Activated CD4-positive, alpha-beta T cell treated with anti-CD3 and anti-CD28 coated beads for 1 hour (primary cell): ENCODE data around the gene IL32.

Experiments
- DNase-seq: peaks from one replicate; pipeline ENCODE4 v3.0.0-alpha.2; 2020

IL32 gene

DNA sequence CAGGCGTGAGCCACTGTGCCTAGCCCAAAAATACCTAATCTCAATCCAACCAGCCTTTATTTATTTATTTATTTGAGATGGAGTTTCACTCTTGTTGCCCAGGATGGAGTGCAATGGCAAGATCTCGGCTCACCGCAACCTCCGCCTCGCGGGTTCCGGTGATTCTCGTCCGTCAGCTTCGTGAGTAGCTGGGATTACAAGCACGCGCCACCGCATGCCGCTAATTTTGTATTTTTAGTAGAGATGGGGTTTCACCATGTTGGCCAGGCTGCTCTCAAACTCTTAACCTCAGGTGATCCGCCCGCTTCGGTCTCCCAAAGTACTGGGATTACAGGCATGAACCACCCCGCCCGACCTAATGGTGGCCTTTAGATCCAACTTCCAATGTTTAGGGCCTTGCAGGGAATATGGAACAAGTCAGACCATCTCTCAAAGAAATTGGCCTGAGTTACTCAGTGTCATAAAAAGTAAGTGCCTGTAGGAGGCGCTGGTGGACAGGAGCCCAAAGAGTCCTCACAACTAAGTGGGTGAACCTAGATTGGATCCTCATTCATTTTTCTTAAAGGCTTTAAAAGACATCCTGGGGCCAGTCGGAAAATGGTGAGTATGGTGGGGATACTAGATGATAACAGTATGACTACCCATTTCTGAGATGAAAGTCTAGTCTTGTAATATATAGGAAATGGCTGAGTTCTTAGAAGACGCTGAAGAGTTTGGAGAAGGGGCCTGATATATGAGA, 29.0 kb downstream of the IL32 start:
- no peak for DNase-seq

DNA sequence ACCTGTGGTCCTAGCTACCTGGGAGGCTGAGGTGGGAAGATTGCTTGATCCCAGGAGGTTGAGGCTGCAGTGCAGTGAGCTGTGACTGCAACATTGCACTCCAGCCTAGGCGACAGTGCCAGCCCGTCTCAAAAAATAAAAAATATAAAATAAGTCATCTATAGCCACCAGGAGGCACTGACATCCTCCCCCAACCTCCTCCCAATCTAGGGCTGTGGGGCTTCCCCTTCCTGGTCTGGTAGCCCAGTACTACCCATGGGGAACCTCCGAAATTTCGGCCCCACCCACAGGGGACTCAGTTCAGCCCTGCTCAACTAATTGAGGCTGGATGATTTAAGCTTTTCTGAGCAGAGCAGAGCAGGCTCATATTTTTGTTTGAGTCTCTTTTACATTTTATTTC, 30.4 kb downstream of the IL32 start:
- peak; percentile 31 for DNase-seq

DNA sequence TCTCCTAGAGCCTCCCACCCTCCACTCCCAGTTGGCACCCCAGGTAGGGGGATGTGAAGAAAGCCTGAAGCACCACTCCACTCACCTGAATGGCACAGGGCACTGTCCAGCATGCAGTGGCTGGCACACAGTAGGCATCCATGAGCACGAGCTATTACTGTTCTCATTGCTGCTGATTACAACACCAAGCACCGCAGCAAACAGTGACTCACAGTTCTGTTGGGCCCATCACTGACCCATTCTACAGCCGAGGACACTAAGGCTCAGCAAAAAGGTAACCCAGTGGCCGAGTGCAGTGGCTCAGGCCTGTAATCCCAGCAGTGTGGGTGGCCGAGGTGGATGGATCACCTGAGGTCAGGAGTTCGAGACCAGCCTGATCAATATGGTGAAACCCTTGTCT, 30.9 kb downstream of the IL32 start:
- DNase-seq, result no peak

DNA sequence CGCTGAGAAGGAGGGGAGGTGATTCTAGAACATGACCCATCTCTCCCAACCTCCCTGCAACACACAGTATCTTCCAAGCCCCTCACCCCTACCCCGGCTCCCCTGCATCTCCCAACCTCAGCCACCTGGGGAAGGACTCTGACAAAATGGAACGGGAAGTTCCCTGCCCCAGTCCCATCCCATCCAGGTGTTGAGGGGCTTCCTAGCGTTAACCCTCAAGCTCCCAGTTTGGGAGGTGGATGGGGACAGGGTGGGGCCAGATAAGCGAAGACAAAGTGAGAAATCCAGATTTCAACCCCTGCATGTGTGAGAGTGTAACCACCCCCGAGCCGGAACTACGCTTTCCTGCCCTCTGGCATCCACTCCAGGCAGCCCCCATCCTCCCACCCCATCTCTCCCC, 31.8 kb downstream of the IL32 start:
- no peak for DNase-seq

DNA sequence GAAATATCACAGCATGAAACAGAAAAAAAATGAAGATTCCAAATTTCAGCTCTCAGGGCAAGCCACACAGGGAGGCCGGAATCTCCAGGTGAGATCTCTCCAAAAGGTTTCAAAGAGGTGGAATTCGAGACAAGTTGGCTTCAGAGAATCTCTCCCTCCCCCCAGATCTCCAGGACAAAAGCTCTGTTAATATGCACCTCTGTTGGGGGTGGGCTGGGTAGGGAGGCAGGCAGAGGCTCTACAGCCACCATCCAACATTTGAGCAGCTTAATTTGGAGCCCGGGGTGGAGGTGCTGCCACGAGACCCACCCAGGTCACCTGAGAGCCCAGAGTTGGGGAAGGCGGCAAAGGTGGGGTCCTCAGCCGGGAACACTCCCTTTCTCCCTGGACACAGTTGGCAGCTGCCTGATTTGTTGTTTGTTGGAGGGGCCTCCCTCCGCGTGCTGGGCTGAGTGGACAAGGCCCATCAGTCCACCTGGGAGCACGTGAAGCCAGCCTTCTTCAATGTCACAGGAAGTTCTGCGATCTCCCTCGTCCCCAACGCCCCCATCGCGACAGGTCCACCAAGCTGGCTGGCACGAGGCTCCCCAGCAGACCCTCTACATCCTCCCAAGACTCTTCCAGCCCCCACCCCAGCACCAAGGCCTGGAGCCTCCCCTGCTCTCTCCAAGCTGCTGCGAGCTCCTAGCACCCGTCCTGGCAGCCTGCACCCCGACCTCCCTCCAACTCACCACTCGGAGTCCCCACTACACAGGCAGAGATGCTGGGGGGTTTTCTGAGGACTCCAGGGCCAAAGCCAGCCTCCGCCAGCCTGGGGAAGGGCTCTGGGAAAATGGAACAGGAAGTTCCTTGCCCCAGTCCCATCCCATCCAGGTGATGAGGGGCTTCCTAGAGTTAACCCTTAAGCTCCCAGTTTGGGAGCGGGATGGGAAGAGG, 33.3 kb downstream of the IL32 start, which contains the start of gene ZSCAN10:
Gene ZSCAN10 (minus strand): TSS at position 836 of the 936 bp plus-strand sequence. CDS start 6,357 bp downstream, outside the sequence.
- DNase-seq, result no peak

DNA sequence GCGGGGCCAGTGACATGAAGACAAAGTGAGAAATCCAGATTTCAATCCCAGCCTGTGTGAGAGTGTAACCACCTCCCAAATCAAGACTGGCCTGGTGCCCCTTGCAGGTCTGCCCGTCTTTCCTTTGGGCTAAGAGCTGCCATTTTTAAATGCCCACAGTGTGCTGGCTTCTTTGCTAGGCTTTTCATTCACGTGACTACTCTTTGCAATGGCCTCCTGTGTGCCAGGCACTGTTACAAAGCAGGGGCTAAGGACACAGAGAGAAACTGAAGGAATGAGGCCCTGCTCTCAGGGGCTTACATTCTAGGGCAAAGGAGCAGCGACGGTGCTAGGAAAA, 33.9 kb downstream of the IL32 start:
- DNase-seq, result no peak

DNA sequence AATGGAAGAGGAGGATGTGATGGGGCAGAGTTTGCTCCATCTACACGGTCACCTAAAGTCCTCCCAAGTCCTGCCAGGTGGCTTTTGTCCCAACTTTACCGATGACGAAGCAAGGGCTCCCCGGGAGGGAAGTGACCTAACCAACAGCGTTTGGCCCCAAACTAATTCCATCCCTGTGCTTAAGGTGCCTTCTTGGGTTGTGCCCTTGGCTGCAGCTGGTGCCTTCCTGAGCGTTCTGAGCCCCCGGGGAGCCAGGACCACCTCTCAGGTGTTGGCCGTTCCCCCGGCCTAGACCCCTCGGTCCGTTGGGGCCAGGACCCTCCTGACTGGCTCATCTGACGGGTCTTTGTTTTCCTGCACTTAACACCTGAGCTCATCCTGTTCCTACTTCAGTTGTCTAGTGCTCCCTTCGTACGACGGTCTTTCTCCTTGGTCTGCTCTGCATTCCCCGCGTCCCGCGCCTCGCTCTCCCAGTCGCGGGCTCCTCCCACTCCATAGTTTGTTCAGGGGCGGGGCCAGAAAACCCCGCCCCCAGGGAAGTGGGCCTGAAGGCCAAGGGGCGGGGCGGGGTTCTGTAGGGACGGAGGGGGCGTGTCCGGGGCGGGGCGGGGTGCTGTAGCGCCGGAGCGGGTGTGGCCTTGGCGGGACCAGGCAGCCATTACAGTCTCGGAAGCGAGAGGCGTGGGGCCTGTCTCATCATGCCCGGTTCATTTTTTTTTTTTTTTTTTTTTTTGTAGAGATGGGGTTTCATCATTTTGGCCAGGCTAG, 34.5 kb downstream of the IL32 start:
- peak; percentile 79 for DNase-seq

DNA sequence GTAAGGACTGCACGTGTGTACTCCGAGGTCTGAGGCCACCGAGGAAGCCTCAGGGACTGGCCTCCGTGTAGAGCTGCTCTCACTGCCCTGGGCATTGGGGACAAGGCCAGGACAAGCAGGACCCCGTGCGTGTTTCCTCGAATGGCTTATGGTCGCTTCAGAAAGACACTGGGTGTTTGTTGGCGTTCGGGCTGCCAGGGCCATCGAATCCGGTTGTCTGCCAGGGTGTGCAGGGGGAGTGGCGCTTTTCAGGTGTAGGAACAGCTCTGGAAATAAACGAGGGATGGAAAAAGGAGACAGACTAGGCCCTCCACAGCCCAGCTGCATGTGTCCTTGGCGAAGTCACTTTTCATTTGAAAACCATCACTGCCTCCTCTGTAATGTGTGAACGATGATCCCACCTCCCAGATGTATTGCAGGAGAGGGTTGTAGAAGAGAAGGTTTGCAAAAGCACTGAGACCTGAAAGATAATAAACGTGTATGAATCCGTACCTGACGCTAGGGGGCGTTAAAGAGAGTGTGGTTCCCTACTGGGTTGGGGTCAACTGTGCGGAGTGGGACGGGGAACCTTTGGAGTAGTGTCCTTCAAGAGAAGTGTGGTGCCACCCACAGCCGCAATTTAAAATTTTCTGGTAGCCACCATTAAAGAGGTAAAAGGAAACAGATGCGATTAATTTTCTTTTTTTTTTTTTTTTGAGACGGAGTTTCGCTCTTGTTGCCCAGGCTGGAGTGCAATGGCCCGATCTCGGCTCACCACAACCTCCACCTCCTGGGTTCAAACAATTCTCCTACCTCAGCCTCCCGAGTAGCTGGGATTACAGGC, 35.8 kb downstream of the IL32 start:
- DNase-seq, result no peak

DNA sequence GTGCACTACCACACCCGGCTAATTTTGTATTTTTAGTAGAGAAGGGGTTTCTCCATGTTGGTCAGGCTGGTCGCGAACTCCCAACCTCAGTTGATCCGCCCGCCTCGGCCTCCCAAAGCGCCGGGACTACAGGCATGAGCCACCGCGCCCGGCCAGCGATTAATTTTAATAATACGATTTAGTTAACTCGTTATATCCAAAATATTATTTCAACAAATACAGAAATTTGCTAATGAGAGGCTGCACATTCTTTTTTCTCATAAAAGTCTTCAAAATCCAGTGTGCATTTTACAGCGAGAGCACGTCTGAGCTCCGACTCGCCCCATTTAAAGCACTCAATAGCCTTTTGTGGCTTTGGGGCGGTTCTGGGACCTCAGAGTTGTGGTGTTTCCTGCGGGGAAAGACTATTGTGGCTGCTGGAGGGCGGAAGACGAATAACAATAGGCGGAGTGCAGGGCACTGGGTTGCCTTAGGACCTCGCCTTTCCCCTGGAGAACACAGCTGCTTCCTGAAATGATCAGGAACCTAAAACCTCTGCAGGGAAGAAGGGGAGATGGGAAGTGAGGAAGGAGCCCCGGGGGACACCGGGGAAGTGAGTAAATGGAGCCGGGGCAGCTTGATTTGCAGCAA, 36.5 kb downstream of the IL32 start:
- DNase-seq, result no peak

DNA sequence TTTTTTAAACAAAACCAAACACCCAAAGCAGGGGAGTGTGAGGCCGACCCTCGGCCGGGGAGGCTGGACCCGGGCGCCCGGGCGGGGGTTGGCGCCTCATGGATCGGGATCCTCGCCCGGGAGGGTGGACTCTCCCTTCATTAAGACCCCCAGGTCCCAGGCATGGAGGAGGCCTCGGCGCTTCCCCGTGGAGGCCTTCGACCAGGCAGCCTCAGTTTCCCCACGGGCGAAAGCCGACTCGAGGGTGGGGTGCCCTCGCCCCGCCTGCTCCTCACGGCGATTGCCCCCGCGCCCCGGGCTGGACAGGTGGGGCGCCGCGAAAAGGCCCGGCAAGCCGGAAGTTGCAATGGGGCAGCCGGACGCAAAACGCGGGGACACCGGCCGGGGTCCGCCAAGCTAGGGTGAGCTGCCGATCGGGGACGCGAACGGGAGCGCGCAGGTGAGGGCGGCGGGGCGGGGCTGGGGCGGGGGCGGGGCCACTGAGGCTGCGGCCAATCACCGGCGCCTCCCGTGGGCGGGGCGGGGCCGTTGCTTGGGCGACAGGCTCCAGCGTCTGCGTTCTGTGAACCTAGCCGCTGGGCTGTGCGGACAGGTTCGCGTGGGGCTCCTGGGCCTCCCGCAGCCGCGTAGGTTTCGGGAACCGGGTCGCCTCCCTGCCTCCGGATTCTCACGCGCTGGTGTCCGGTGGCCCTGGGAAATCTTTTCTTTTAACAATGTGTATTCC, 40.9 kb downstream of the IL32 start:
- peak; percentile 86 for DNase-seq

DNA sequence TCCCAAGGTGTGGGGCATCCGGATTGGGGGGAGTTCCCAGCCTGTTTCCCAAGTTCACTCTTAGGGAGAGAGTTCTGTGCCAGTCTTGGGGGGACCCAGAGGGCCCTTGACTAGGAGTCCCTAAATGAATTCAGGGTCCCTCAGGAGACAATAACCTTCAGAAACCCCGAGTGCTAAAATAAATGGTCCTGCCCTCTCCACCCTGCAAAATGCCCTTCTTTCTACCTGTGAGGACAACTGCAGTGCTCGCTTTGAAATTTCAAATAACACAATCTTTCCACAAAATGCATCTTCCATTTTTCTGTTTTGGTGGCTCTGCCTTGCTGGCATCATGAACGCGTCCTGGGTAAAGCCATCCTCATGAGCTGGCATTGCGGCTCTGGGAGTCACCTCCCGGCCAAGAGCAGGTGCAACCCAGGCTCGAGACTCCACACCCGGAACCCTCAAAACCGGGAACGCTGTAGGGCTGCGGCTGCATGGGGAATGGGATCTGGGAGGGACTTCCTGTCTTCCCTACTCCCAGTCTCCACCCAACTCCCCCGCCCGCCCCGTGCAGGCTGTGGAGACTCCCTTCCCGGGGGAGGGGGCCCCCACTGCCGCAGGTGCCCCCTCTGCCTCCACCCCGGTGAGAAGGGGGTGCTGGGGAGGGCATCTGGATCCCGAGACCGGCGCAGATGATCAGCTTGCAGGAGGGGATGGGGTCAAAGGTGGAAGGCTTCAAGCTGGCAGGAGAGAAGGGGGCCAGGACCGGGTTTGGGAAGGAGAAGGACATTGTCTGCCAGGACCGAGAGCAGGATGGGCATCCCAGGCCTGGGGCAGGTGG, 46.8 kb downstream of the IL32 start, which contains the start of gene ZNF205:
Gene ZNF205 (plus strand): TSS at position 529 of the 823 bp plus-strand sequence. CDS start 845 bp downstream, outside the sequence.
- no peak for DNase-seq

DNA sequence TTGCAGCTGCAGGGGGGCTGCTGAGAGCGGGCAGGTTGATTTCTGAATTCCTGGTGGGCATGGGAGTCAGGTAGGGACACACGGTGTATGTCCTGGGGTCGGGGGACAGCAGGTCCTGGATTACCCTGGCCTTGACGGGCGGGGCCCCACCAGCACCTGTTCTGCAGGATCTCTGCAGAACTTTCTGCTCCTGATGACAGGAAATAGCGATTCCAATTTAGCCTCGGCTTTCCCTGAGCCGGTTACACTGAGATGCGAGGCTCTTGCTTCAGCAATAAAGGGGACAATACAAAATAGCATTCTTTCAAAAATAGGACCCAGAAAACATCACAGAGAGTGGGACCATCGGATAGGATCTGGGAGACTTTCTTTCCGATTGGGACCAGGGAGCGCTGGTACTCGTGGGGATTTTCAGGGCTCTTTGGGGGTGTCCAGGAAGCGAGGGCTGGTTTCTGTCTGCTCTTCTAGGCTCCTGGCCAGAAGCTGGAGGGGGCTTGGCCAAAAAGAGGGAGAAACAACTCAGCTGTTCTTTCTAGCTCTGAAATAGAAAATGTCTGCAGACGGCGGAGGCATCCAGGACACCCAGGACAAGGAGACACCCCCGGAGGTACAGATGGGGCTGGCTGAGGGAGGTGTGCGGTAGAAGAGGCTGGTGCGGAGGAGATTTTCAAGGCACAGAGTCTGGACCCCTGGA, 47.6 kb downstream of the IL32 start:
- DNase-seq, result no peak

DNA sequence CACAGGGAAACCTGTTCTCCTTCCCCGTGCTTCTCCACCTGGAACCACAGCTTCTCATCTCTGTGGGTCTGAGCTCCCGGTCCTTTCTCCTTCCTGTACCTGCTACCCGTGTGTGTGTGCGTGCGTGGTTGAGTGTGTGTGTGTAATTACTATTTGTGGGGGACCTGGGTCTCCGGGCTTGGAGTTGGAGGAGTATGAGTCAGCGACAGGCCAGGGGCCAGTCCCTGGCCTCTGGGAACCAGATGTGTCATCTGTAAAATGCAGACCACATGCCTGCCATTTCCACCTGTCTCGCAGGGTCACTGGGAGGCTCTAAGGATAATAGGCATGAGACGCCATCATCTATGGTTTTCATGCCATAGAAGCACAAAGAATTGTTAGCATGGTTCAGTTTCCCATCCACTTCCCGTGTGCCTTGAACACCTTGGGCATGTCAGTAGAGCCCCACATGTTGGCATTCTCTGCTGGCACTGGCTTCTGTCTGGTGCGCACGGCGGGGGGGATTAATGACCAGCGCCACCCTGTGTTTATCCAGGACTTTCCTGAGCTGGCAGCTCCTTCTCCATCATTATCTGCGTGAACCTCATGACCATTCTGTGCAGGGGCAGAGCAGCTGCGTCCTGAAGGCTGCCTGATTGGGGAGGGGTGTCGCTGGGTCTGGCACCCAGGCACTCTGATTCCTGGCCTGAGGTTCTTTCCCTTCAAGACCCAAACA, 48.5 kb downstream of the IL32 start:
- DNase-seq, result no peak

DNA sequence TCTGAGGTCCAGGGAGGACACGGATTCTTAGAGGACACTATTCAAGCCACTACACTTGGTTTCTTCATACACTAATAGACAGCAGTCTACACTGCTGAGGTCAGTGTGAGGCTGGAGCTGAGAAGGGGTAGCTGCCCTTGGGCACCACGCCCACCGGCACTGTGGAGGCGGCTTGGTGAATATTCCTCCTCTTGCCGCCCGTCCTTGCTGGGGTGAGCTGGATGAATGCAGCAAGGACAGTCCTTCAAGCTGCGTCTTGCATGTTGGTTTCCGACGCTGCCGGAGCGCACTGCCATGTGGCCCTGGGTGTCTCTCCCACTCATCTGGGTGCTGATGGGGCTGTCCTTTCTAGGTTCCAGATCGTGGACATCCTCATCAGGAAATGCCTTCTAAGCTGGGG, 49.6 kb downstream of the IL32 start:
- DNase-seq, result no peak

DNA sequence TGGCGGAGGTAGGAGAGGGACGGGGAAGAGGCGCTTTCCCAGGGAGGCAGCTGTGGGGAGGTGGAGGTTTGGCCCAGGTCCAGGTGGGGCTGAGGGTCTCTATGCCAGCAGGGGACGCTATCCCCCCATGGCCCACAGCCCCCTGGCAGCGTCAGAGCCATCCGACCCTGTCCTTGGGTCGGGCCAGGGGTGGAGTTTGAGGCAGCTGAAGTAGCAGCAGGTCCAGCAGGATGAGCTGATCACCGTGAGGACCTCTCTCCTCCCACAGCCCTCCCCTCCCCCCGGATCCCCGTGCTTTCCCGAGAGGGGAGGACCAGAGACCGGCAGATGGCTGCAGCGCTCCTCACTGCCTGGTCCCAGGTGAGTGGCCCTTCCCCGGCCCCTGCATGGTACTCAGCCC, 50.1 kb downstream of the IL32 start:
- DNase-seq, result no peak

DNA sequence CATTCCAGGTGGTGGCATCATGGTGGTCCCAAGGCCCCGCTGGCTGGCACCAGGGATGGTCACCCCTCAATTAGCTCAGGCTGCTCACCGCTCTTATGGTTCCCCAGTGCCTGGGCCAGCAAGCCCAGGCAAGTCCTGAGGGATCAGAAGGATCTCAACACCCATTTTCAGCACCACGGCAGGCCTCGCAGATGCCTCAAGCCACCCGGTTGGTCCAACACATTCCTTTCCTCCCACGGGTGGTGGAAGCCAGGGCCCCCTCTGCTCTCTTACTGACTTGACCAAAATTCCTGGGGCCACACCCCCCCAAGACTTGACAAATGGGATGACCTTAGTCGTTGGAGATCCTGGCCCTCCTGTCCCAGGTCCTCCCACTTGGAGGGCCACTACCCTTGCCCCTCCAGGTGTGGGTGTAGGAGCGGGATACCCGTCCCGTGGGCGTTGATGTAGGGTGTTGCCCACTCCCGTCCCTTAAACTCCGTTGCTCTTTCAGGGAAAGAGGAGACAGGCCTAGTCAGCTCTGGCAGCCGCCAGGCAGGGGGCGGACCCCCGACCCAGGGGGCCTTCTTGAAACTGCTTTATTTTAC, 52.9 kb downstream of the IL32 start:
- no peak for DNase-seq

DNA sequence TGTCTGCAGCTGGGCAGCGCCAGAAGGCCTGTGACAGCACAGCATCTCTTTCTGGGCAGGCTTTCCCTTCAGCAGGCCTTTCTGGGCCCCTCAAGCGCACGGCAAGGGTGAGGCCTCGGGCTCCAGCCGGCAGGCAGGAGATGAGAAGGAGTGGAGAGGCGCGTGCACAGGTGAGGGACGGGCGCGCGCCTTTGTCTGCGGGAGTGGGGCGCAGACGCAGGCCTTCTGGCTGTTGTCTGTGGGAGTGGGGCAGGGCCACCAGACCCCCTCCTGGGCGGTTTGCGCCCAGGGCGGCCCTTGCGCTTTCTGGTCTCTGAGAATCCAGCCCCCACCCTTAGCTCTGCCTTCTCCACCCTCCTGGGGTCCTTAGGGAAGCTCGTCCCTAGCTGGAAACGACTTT, 53.4 kb downstream of the IL32 start:
- DNase-seq, result no peak
